Measurements from ENCODE around the gene EDIL3. TPM values are rescaled to one million over a fixed set of nuclear protein-coding genes. Genes with fewer than 3 reads are reported as not detected.

EDIL3 gene
- total and polyA plus RNA-seq, 2 of the 8 experiments (the other 6 are each of a cell fraction or from before 2014, with no cell fraction given), result 14.7 to 47.2 TPM

- no peak overlapping the region for H2AK5ac ChIP-seq (ENCODE audit: low read depth, low read length)
- no peak overlapping the region for H3K14ac ChIP-seq (ENCODE audit: insufficient read length)
- DNase-seq (ENCODE audit: low read depth in 1 of 2, low spot score in 2 of 2) (no peak), FAIRE-seq (no peak)
- H2BK20ac ChIP-seq (ENCODE audit: low read length), result no peak overlapping the region
- no peaks in the 10 kb centered on the region for H3K79me1 ChIP-seq (ENCODE audit: low read depth, low read length)
- ChIA-PET CTCF (ENCODE audit: partially characterized antibody) (no interaction called here), POLR2A (ENCODE audit: partially characterized antibody) (interaction anchor here (1.1 kb wide), 1 partner anchor 35 kb away, joined by 5 read pairs; the partner anchor contains the start of gene EDIL3)
- H3K9ac ChIP-seq (replicated peaks in 1 of 4; ENCODE audit: extremely low read depth in 1 of 4, low read depth in 3 of 4, low read length in 3 of 4), result no peak overlapping the region
- H3K4me2 ChIP-seq (ENCODE audit: insufficient read depth in 1 of 2, low read depth in 2 of 2, low read length in 2 of 2), result no peak overlapping the region
- H2BK15ac ChIP-seq (ENCODE audit: low read length), result no peak overlapping the region
- H3K23ac ChIP-seq (ENCODE audit: insufficient read length), result no peak overlapping the region
- no peaks in the 10 kb centered on the region for H3K79me2 ChIP-seq (ENCODE audit: control insufficient read depth in 1 of 2, insufficient read depth in 2 of 2, low read length in 2 of 2)
- no peaks in the 10 kb centered on the region for H3K23me2 ChIP-seq (ENCODE audit: low read depth, low read length)
- TF ChIP-seq EP300 (IDR thresholded peaks at IDR 0.05; ENCODE audit: borderline replicate concordance in 1 of 2, low read depth in 2 of 2, low read length in 2 of 2) (no peak), YY1 (IDR thresholded peaks at IDR 0.05; ENCODE audit: low read depth, low read length) (no peak), SIN3A (conservative IDR thresholded peaks at IDR 0.05 in 1 of 2, IDR thresholded peaks at IDR 0.05 in 1 of 2; ENCODE audit: low read depth in 1 of 2, low read length in 2 of 2) (no peak), CBX5 (IDR thresholded peaks at IDR 0.05; ENCODE audit: low read depth, low read length) (no peak), RFX5 (IDR thresholded peaks at IDR 0.05; ENCODE audit: borderline replicate concordance, low read depth, low read length) (no peak), CHD2 (IDR thresholded peaks at IDR 0.05; ENCODE audit: low read length) (no peak), TAF1 (IDR thresholded peaks at IDR 0.05; ENCODE audit: low read depth, low read length) (no peak), TEAD4 (IDR thresholded peaks at IDR 0.05; ENCODE audit: low read depth, low read length) (no peak), CHD1 (IDR thresholded peaks at IDR 0.05; ENCODE audit: low read depth, low read length) (no peak)
- no peak overlapping the region for H3K27ac ChIP-seq (ENCODE audit: low read depth, low read length)
- H3K56ac ChIP-seq (replicated peaks; ENCODE audit: insufficient read length, low read depth, low read length), result no peak overlapping the region
- H2BK12ac ChIP-seq (ENCODE audit: low read depth, low read length), result no peak overlapping the region
- H4K8ac ChIP-seq (ENCODE audit: extremely low read depth, insufficient read depth, low read length), result no peak overlapping the region
- no peaks in the 10 kb centered on the region for H4K20me1 ChIP-seq (replicated peaks in 1 of 2; ENCODE audit: control insufficient read depth in 1 of 2, insufficient read depth in 2 of 2, low read length in 2 of 2)
- no peak overlapping the region for H2BK120ac ChIP-seq (replicated peaks; ENCODE audit: low read depth, low read length)
- H4K5ac ChIP-seq (ENCODE audit: insufficient read length, low read depth, low read length), result no peak overlapping the region
- no peaks in the 10 kb centered on the region; a peak in 1 of 7 replicates for H3K4me1 ChIP-seq (replicated peaks in 1 of 4; ENCODE audit: control insufficient read depth in 3 of 4, insufficient read depth in 4 of 4, low read length in 3 of 4)
- no peak overlapping the region for H3K4me3 ChIP-seq (ENCODE audit: extremely low read depth in 1 of 4, insufficient read depth in 2 of 4, low read depth in 3 of 4, low read length in 4 of 4)
- H4K91ac ChIP-seq (replicated peaks; ENCODE audit: insufficient read length, low read length), result no peak overlapping the region
- H3K27me3 ChIP-seq (replicated peaks in 1 of 4; ENCODE audit: control insufficient read depth in 3 of 4, extremely low read depth in 1 of 4, insufficient read depth in 3 of 4, low read length in 3 of 4), result no peaks in the 10 kb centered on the region
- no peak overlapping the region for H3K4ac ChIP-seq (replicated peaks; ENCODE audit: insufficient read length, low read depth, low read length)
- no peaks in the 10 kb centered on the region for H3K36me3 ChIP-seq (ENCODE audit: control insufficient read depth in 2 of 4, insufficient read depth in 4 of 4, low read length in 3 of 4)
- H3K9me3 ChIP-seq (ENCODE audit: insufficient read depth in 2 of 2, low read depth in 1 of 2, low read length in 1 of 2), result no peaks in the 10 kb centered on the region
- WGBS, 2 experiments (ENCODE audit: extremely low coverage in 1 of 2, insufficient coverage in 1 of 2, insufficient read length in 1 of 2, insufficient replicate concordance in 2 of 2, low coverage in 1 of 2, low lambda C conversion rate in 2 of 2, missing lambda C conversion rate in 1 of 2), result 85% methylated on average over 3 of the region's 3 CpGs; no CpG with 5 or more reads in 1 of the 2 experiments
- no peak overlapping the region; the same call in 1 of the 2 replicates for H2BK5ac ChIP-seq (ENCODE audit: low read depth, low read length)
- no peak overlapping the region for H3K18ac ChIP-seq (ENCODE audit: extremely low read depth, low read length)
- H2AFZ ChIP-seq (ENCODE audit: low read length), result peak overlapping the region; percentile 13; the same call in 1 of the 2 replicates
Observed at GRCh38 chr5:84419742-84420141, 35.1 kb upstream of the EDIL3 start.

All from H1 (cell line).